HG03521 (cell line): ENCODE measurements around the gene MOCOS.

Experiments
- ATAC-seq: cut with Tn5 transposase; IDR thresholded peaks from one replicate; pipeline ENCODE4 v1.9.1; 2021; ENCODE audit warnings: mild to moderate bottlenecking, moderate library complexity; ENCODE audit not compliant: unreplicated experiment

MOCOS gene

GRCh38 chr18:36262971-36263370 is 75.7 kb downstream of the MOCOS start:
- no peak for ATAC-seq

GRCh38 chr18:36264283-36264682 is 77.0 kb downstream of the MOCOS start:
- no peak for ATAC-seq

- no peak for ATAC-seq
Observed at GRCh38 chr18:36265015-36265414, 77.7 kb downstream of the MOCOS start.

GRCh38 chr18:36269157-36269556 is 81.9 kb downstream of the MOCOS start:
- ATAC-seq: no peak

GRCh38 chr18:36271153-36271552 is 83.9 kb downstream of the MOCOS start:
- no peak for ATAC-seq

- ATAC-seq: no peak
Observed at GRCh38 chr18:36273347-36273746, 86.0 kb downstream of the MOCOS start.

GRCh38 chr18:36274083-36274715 is 86.9 kb downstream of the MOCOS start:
- ATAC-seq: no peak

GRCh38 chr18:36275561-36275960 is 88.3 kb downstream of the MOCOS start:
- ATAC-seq: no peak

GRCh38 chr18:36279001-36279400 is 91.7 kb downstream of the MOCOS start:
- no peak for ATAC-seq

GRCh38 chr18:36281936-36282335 is 94.6 kb downstream of the MOCOS start:
- ATAC-seq: no peak

GRCh38 chr18:36283448-36283847 is 96.2 kb downstream of the MOCOS start:
- no peak for ATAC-seq

- ATAC-seq: no peak
Observed at GRCh38 chr18:36284268-36284667, 97.0 kb downstream of the MOCOS start.

- no peak for ATAC-seq
Observed at GRCh38 chr18:36284671-36285295, 97.5 kb downstream of the MOCOS start.

GRCh38 chr18:36287653-36288052 is 100.4 kb downstream of the MOCOS start:
- ATAC-seq: no peak

- ATAC-seq: no peak
Observed at GRCh38 chr18:36288689-36289088, 101.4 kb downstream of the MOCOS start.

- no peak for ATAC-seq
Observed at GRCh38 chr18:36294031-36294430, 106.7 kb downstream of the MOCOS start.

GRCh38 chr18:36295214-36295613 is 107.9 kb downstream of the MOCOS start:
- no peak for ATAC-seq

GRCh38 chr18:36295880-36296301 is 108.6 kb downstream of the MOCOS start:
- ATAC-seq: no peak

GRCh38 chr18:36296650-36297416 is 109.5 kb downstream of the MOCOS start:
- ATAC-seq: peak; percentile 26

- peak; percentile 39 for ATAC-seq
Observed at GRCh38 chr18:36297417-36298125, 110.3 kb downstream of the MOCOS start, which contains the start of gene FHOD3. Gene FHOD3 (plus strand): TSS chr18:36297713. CDS start chr18:36297836, 123 bp downstream.

GRCh38 chr18:36298126-36298741 is 110.9 kb downstream of the MOCOS start:
- ATAC-seq: peak; percentile 18
